GM03348 (cell line): ENCODE results near the gene WWP2.
"Not testable (repeated sequence)": the region's sequence is repeated elsewhere in the genome, so short reads cannot be mapped to it uniquely, and the experiment has no call there.

ENCODE experiments used
- DNase-seq: peaks from one replicate; pipeline ENCODE4 v3.0.0; 2012; ENCODE audit warnings: low spot score

The WWP2 gene

DNA sequence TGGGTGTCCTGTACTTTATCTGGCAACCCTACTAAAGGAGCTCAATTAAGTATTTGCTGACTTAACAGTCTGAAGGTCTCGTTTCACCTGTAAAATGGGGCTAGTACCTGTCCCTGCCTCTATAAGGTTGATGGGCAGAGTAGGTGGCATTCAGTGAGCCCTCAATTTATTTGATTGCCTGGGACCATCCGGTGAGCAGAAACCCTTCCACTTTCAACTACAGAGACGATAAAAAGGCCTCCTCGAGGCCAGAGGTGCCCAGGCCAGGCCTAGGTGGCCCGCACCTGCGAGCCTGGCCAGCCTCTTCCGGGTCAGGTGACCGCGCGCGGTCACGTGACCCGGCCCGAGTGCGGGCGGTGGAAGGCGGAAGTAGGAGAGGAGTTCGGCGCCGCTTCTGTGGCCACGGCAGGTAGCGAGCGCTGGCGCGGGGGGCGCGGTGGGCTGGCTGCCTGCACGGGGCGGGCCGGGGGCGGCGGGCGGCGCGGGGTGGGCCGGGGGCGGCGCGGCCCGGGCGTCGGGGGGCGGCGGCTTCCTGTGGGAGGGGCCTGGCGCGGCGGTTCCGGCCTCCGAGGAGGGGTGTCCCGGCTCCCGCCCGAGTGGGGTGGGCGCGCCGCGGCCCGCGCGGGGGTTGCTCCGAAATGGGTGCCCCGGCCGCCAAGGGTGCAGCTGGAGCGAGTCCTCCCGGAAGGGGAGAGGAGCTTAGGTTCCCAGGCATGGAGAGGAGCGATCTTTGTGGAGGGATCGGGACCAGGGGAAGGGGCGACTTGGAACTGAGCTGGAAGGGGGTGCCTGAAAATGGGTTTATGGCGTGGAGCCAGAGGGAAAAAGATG is at the start of gene WWP2:
WWP2 (plus strand) TSS at position 350 of the 831 bp plus-strand sequence. CDS start 24,679 bp downstream, outside the sequence.
- DNase-seq = peak; percentile 91

DNA sequence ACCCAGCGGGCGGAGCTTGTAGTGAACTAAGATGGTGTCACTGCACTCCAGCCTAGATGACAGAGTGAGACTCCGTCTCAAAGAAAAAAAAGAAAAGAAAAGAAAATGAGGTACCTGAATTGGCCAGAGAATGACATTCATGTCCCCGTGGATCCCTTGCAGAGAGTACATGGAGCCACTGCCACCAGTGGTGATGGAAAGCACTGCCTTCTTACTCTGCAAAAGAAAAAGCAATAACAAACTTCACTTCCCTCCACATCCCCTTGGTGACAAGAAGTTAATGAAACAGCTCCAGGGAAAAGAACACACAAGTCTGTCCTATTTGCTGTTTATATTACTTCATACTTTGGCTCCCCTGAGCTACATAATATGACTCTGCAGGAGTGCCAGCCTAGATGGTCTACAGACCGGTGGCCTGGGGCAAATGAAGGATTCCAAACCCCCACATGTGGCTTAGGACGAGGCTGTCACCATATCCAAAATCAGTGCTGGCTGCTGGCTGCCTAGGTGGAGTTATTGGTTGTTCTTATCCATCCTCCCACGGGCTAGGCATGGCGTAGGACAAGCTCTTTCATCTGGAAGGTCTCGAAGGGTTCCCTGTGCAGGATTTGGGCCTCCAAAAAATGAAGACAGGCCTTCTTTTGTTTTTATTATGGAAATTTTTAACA is 49.1 kb upstream of the WWP2 start:
- DNase-seq = no peak

DNA sequence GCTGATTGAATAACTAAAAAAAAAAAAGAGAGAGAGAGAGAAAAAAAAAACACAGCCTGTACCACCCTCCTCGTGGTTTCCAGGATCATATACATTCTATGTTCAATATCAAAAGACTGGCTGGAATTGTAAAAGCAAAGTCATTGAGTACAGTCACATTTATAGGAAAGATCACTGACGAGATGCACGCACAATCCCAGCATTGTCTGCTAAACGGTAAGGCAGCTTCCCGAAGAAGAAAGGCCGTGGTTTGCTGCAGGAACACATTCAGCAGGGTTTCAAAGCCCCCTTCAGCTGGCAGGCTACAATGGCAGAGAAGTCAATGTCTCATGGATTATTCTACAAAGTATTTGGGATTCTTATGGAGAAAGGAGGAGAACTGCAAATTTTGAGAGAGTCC is 45.1 kb upstream of the WWP2 start:
- no peak for DNase-seq

DNA sequence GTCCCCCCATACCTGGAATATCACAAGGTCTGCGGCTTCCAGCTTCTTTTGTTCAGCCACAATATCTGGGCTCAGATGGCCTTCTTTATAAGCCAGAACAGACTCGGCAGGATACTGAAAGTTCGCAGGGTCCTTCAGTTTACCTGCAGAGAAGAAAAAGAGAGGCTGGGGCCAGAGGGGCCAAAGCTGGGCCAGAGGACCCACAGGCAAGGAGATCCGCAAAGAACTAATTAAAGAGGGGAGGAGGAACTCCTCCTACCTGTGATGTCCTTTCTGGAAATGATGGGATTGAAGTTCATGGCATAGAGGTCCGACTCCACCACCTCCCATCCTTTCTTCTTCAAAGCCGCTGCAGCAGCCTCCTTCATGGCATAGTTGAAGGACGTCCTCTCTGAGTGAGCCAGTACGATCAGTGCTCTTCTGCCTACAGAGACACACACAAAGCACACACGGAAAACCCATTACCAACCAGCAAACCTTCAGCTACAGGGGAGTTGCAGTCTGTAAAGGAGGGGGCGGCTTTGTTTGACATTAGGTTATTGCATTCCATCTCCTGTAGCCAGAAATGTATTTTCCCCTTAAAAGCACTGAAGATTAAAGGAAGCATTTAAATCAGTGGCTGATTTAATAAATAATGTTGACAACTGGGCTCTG is 43.9 kb upstream of the WWP2 start:
- DNase-seq = no peak

DNA sequence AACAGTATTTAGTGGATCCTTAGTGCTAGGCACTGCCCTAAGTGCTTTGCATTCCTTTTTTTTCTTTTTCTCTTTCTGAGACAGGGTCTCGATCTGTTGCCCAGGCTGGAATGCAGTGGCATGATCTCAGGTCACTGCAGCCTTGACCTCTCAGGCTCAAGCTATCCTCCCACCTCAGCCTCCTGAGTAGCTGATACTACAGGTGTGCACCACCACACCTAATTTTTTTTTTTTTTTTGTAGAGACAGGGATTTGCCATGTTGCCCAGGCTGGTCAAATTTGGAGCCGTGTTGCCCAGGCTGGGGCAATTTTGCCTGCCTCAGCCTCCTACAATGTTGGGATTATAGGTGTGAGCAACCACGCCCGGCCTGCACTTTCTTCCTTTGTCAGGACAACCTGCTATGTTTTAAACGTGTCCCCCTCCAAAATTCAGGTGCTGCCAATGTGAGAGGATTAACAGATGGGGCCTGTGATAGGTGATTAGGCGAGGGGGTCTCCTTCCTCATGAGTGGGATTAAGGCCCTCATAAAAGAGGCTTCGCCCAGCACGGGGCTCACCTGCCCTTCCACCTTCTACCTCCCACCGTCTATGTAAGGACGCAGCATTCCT is 41.2 kb upstream of the WWP2 start:
- no peak for DNase-seq

DNA sequence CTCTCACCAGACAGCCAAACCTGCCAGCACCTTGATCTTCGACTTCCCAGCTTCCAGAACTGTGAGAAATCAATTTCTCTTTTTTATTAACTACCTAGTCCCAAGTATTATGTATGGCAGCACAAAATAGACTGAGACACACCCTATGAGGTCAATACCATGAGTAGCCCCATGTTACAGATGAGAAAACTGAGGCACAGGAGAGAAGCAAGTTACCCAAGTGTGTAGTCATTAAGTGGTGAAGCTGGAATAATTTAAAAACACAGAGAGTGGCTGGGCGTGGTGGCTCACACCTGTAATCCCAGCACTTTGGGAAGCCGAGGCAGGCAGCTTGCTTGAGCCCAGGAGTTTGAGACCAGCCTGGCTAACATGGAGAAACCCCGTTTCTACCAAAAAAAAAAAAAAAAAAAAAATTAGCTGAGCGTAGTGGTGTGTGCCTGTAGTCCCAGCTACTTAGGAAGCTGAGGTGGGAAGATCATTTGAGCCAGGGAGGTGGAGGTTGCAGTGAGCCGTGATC is 40.6 kb upstream of the WWP2 start:
- DNase-seq = no peak

DNA sequence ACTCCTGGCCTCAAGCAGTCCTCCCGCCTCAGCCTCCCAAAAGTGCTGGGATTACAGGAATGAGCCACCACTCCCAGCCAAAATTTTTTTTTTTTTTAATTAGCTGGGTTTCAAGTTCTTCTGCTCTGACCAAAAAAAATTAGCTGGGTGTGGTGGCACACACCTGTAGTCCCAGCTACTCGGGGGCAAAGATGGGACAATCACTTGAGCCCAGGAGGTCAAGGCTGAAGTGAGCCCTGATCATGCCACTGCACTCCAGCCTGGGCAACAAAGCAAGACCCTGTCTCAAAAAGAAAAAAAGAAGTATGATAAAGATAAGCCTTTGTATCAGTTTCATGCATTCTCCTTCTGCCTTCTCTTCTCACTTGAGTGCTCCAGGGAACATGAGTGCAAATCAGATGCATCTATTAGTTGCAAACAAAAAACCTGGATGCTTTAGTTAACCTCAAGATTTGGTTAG is 37.7 kb upstream of the WWP2 start:
- DNase-seq = no peak

DNA sequence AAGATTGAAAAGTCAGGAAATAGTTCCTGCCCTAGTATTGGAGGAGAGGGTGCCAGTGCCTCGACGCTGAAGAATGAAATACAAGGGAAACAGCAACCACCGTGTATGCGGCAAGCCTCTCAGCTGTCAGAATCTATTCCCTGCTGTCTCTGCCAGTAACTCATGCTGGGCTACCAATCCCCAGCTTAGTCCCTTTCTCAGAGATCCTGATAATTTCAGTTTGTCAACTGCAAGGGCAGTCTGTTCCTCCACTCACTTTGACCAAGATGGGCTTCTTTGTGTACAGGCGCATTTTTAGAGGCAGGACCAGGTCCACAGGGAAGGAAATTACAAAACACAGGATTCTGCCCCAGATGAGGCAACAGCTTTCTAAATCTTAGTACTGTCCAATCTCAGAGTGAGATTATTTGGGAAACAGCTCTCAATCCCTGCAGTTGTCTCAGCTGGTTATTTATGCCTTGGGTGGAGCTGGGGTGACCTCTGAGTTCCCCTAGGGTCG is 37.1 kb upstream of the WWP2 start:
- DNase-seq = peak; percentile 15

DNA sequence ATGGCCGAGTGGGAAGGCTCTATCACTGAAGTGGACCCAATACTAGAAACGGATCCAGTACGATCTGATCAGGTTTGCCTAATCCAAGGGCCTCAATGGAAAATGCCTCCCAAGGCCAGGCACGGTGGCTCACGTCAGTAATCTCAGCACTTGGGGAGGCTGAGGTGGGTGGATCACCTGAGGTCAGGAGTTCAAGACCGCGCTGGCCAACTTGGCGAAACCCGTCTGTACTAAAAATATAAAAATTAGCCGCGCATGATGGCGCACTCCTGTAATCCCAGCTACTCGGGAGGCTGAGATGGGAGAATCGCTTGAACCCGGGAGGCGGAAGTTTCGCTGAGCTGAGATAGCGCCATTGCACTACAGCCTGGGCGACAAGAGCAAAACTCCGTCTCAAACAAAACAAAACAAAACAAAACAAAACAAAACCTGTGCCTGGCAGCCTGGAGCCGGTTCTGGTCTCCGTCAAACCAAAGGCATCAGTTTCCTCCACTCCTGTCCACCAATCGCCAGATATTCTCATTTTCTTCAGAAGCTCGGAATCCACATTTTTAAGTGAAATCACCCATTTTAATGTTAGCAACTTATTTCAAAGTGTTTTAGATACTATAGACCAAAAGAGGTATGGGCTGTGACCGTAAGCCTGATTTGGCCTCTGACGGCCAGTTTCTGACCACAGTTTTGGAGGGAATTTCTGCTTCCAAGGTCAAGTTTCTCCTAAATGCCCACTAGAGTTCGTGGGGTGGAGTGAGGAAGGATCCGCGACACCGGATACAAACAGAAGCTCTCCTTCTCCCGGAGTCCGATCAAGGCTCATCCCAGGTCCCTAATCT is 36.4 kb upstream of the WWP2 start:
- DNase-seq = no peak

DNA sequence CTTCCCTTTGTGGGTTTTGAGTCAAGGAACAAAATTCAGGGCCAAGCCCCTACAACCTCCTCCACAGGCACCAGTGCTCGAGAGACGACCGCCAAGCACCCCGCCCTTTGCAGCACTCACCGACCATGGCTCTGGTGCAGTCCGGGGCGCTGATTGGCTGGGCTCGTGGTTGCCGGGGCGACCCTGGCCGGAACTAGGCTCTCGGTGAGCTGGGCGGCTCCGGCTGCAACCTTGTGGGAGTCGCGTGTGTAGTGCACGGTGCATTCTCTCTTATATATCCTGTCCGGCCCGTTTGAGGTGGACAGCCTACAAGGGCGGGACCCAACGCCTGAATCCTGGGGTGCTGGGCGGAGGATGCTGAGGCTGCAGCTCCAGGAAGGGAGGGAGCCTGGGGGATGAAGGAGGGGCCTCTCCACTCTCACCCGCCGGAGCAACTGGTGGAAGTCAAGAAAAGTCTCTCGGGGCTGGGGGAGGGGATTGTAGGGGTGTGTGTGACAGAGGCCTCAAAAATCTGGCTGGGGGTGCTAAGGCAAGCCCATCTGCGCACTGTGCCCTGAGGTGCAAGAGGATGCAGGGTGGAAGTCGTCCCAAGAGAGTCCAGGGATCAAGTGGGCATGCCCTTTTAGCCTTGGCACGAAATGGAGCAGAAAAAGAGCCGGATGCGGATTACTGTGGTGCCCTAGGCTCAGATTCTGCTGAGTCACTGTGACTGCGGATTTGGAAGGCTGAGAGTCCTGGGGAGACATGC is 35.6 kb upstream of the WWP2 start, which contains the start of gene NQO1:
NQO1 (minus strand) TSS at position 248 of the 748 bp plus-strand sequence; CDS start at position 127, 121 bp downstream.
- DNase-seq = peak; percentile 97

DNA sequence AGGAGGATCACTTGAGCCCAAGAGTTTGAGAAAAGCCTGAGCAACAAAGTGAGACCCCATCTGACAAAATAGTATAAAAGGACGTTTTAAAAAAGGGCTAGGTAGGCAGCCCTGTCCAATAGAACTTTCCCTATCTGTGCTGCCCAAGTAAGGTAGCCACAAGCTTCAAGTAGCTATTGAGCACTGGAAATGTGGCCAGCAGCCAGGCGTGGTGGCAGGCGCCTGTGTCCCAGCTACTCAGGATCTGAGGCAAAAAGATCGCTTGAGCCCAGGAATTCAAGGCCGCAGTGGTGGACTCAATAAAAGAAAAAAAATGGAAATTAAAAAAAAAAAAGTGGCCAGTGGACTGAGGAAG is 34.2 kb upstream of the WWP2 start:
- DNase-seq = no peak

DNA sequence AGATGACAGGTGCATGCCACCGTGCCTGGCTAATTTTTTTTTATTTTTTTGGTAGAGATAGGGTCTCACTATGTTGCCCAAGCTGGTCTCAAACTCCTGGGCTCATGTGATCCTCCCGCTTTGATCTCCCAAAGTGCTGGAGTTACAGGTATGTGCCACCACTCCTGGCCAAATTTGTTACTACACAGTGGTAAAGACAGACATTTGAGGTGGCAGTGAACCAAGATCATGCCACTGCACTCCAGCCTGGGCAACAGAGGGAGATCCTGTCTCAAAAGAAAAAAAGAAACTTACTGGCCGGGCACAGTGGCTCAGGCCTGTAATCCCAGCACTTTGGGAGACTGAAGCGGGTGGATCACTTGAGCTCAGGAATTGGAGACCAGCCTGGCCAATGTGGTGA is 33.1 kb upstream of the WWP2 start:
- DNase-seq = not testable (repeated sequence)

DNA sequence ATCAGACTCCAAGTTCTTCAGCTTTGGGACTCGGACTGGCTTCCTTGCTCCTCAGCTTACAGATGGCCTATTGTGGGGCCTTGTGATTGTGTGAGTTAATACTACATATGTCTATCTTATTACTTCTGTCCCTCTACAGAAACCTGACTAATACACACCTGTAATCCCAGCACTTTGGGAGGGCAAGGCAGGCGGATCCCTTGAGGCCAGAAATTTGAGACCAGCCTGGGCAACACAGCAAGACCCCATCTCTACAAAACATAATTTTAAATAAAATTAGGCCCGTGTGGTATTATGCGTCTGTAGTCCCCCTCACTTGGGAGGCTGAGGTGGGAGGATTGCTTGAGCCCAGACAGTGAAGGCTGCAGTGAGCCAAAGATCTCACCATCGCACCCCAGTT is 30.9 kb upstream of the WWP2 start:
- not testable (repeated sequence) for DNase-seq

DNA sequence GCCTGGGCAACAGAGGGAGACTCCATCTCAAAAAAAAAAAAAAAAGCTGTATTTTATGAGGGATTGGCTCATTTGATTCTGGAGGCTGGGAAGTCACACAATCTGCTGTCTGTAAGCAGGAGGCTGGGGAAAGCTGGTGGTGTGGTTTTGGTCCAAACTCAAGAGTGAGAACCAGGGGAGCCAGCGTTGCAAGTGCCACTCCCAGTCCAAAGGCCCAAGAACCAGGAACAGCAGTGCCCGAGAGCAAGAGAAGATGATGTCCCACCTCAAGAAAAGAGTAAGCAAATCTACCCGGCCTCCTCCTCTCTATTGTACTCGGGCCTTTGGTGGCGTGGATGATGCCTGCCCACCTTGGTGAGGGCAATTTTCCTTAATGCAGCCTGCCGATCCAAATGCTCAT is 30.0 kb upstream of the WWP2 start:
- no peak for DNase-seq

DNA sequence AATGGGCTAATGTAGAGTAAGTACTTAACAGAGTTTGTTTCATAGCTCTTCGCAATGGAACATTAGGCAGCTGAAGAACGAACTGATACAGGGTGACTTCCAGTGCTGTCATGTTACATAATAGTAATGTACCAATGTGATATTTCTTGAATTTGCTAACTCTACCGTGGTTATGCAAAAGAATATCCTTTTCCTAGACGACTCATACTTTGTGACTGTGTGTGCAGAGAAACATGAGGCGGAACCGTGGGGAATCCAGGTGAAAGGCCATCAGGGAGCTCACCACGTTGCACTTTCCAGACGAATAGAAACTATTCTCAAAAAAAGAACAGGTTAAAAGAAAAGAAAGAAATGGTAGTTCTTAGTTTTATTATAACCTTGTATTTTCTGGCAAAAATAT is 20.6 kb upstream of the WWP2 start:
- DNase-seq = no peak

DNA sequence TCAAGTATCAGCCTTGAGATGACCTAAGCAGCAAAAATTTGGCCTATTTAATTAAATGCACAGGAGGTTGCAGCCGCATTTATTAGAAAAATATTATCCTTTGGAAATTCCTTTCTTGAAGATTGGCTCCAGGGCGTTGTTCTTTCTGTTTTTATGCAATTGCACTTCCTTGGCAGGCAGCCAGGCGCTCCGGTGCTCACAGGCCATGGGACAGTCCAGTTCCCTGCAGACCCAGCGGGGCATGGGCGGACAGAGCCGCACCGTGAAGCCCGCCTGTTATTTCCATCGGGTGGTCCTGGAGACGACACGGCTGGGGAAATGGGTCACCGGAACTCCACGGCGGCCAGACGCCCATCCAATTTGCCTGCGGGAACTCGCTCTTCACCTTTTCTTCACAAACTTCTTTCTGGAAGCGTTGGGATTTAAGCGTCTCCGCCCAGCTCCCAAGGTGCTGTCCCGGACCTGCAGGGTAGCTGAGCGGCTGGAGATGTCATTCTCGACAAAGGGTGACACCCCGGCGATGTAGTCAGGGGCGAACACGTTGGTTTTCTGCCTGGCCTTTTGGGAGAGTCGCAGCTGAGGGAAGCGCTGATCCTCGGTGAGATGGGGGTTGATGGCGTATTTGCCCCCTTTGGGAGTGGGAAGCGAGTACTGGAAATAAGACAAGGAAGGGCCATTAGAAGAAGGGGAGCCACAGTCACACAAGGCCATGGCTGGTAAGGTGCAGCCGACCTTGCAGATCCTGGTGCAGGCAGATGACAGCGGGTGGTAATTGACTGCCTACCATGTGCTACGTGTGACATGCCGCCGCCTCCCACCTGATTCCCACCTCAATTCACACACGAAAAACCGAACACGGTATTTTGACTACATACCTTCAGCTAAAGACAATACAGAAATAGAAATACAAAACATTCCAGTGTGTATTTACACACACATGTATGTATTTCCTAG is 19.9 kb upstream of the WWP2 start:
- no peak for DNase-seq

DNA sequence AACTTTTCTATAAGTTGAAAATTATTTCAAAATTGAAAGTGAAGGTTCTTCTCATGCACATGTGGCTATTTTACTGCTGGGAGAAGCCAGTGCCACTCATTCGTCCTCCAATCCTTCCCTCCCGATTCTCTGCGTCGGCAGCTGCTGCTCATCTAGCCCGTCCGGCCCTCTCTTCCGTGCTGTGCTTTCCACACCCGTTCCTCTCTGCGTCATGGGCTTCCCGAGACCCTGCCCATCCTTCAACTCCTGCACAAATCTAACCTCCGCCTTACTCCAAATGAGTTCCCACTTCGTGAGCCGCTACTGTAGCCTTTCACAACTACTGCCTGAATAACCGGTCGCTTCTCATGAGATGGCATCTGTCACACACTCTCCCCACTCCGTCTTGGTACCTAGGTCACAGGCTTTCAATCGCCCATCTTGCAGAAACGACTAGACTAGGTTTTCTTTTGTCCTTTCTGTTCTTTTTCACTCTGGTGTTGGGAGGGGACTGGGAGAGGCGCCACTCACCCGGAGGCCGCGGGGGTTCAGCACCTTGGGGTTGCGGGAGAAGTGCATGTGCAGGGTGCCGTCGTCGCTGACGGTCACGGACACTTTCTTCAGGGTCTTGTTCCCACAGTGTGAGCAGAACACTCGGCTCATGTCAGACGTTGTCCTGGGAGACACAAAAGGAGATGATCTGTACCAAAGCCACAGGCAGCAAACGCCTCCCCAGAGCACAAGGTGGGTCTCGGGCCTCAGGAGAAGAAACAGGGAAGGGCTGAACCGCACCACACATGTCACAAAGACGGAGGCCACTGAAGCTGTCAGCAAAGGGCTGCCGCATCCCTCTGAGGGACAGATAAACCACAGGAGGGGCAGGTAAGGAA is 17.5 kb upstream of the WWP2 start:
- DNase-seq = no peak

DNA sequence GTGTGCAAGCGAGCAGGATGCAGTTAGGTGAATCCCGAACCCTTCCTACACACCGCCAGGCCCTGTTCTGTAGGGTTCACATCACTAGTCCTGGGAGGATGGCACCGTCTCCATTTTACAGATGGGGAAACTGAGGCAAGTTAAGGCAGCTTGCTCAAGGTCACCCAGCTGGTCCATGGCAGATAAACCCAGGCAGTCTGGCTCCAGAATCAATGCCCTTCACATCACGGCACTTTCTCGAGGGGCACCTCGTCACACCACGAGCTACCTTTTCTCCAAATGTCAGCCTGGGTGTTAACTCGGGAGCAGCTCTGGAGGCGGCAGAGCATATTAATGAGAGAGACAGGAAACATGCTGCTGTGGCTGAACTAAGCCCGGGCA is 16.9 kb upstream of the WWP2 start:
- DNase-seq = no peak
